Thyroid gland (tissue), 4 donors: ENCODE measurements around the gene CACNA1A.

Experiments used
- POLR2A ChIP-seq, 2 donors: fragments of 450-650 bp; IDR thresholded peaks; one replicate each; pipeline ENCODE4 v1.6.1; 2017; ENCODE audit warnings: antibody characterized with exemption in 2 of 2, mild to moderate bottlenecking in 2 of 2, moderate library complexity in 1 of 2
- TF ChIP-seq, protein P1 (sequence below), 6 experiments: fragments of 200-600 bp in 3 of 6; fragments of 450-650 bp in 3 of 6; sonication (generic) in 3 of 6; IDR thresholded peaks; one replicate each; pipeline ENCODE4 v1.5.1; 2016 to 2019; ENCODE audit warnings: antibody characterized with exemption in 6 of 6, mild to moderate bottlenecking in 2 of 6, inconsistent platforms in 1 of 6, moderate library complexity in 1 of 6

DNA sequence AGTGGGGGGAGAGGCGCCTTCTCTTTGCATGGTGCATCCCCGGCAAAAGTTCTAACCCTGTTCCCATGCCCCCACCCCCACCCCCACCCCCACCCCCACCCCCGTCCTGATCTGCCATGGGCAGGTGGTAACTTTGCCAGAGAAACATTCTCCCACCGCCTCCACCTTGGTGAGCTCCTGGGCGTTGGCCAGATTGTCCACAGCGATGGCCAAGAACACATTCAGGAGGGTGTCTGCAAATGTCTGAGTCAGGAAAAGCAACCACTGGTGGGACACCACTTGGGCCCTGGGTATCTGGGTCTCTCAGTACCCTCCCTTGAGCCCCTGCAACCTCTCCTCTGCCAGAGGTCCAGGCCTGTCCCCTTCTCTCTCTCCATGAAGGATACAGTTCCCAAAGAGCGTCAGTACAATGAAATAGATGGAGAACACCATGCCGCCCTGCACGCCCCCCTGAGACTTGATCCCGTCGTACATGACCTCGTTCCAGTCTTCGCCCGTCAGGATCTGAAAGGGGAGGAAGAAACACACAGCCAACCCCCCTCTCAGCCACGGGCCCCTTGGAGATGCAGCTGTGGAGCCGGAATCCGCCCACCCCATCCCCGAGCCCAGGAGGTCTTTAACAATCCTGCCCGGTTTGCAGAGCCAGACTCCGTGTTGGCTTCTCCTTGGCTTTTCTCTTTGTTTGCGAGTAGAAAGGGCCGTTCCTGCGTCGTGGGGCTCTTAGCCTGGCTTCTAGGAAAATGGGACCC is 202.7 kb downstream of the CACNA1A start:
- TF ChIP-seq, protein P1, sequence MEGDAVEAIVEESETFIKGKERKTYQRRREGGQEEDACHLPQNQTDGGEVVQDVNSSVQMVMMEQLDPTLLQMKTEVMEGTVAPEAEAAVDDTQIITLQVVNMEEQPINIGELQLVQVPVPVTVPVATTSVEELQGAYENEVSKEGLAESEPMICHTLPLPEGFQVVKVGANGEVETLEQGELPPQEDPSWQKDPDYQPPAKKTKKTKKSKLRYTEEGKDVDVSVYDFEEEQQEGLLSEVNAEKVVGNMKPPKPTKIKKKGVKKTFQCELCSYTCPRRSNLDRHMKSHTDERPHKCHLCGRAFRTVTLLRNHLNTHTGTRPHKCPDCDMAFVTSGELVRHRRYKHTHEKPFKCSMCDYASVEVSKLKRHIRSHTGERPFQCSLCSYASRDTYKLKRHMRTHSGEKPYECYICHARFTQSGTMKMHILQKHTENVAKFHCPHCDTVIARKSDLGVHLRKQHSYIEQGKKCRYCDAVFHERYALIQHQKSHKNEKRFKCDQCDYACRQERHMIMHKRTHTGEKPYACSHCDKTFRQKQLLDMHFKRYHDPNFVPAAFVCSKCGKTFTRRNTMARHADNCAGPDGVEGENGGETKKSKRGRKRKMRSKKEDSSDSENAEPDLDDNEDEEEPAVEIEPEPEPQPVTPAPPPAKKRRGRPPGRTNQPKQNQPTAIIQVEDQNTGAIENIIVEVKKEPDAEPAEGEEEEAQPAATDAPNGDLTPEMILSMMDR (IDR thresholded peaks at IDR 0.05) = no peak
- no peak for TF ChIP-seq POLR2A (IDR thresholded peaks at IDR 0.05)
